HepG2 (cell line): Measurements from ENCODE around the gene RHBDF2. TPM values are rescaled to one million over a fixed set of nuclear protein-coding genes. Genes with fewer than 3 reads are reported as not detected.
"Not testable (repeated sequence)": the region's sequence is repeated elsewhere in the genome, so short reads cannot be mapped to it uniquely, and the experiment has no call there.

Source experiments
- ATAC-seq: fragments of 200-7000 bp; cut with Tn5 transposase; 3 replicates; pipeline ENCODE4 v1.9.1; 2020; ENCODE audit warnings: mild to moderate bottlenecking, moderate library complexity
- BruUV-seq: library from RNA; stranded (reverse); fragments of 400-500 nt; replicated peaks from 2 replicates; lab custom pipeline; 2021; lab: Mats Ljungman, UMichigan
- CTCF ChIA-PET: fragments of 300-600 bp; formaldehyde crosslinking; extraction: SDS; loops from one replicate; lab custom pipeline; 2021; ENCODE audit warnings: low total read pairs, inconsistent platforms, low intra/inter-chr PET ratio; lab: Yijun Ruan, JAX
- POLR2A ChIA-PET: fragments of 350-600 bp; sonication (Branson Sonifier 250); formaldehyde crosslinking; loops from one replicate; lab custom pipeline; 2020; ENCODE audit warnings: antibody characterized with exemption, inconsistent platforms; lab: Yijun Ruan, JAX
- DNase-seq: peaks from one replicate; pipeline ENCODE4 v3.0.0-alpha.2; 2015; ENCODE audit warnings: low spot score
- FAIRE-seq: peaks from 3 replicates; lab custom pipeline; 2011; peaks lifted over from hg19 to GRCh38; lab: Jason Lieb, UNC
- H2AFZ ChIP-seq: one replicate; pipeline ENCODE4 v1.6.1; 2011; ENCODE audit warnings: low read length, inconsistent platforms
- H3K27ac ChIP-seq: fragments of 300-600 bp; 3 replicates; pipeline ENCODE4 v1.8.0; 2011; ENCODE audit warnings: mixed run types, mild to moderate bottlenecking, mixed read lengths, low read length, inconsistent platforms; ENCODE audit not compliant: insufficient read depth; ENCODE audit errors: extremely low read length
- H3K27me3 ChIP-seq, 2 experiments: fragments of 200-600 bp in 1 of 2; 2 replicates in 1 of 2; 3 replicates in 1 of 2; pipeline versions ENCODE4 v1.6.0 to v1.8.0; 2011; ENCODE audit warnings: low read length in 2 of 2, mild to moderate bottlenecking in 2 of 2, moderate library complexity in 2 of 2, inconsistent platforms in 1 of 2; ENCODE audit not compliant: insufficient read depth in 2 of 2, control insufficient read depth in 1 of 2
- H3K36me3 ChIP-seq, 2 experiments: fragments of 200-600 bp in 1 of 2; replicated peaks in 1 of 2; 2 replicates in 1 of 2; 3 replicates in 1 of 2; pipeline versions ENCODE4 v1.5.1 to v1.8.0; 2011; ENCODE audit warnings: low read length in 2 of 2, inconsistent platforms in 1 of 2; ENCODE audit not compliant: insufficient read depth in 2 of 2, control insufficient read depth in 1 of 2
- H3K4me1 ChIP-seq: 2 replicates; pipeline ENCODE4 v1.5.1; 2012; ENCODE audit warnings: low read length, inconsistent platforms; ENCODE audit not compliant: insufficient read depth
- H3K4me2 ChIP-seq: 2 replicates; pipeline ENCODE4 v1.6.0; 2011; ENCODE audit warnings: low read depth, low read length, inconsistent platforms
- H3K4me3 ChIP-seq, 3 experiments: fragments of 200-600 bp in 1 of 3; sonication (generic), shearing (Covaris generic) in 1 of 3; replicated peaks in 1 of 3; 2 replicates each; pipeline ENCODE4 v1.5.1; 2011 to 2016; ENCODE audit warnings: low read length in 3 of 3, inconsistent platforms in 2 of 3, low read depth in 2 of 3, mild to moderate bottlenecking in 2 of 3, control low read depth in 1 of 3, mixed read lengths in 1 of 3; ENCODE audit not compliant: insufficient read depth in 1 of 3
- H3K79me2 ChIP-seq: one replicate; pipeline ENCODE4 v1.6.1; 2011; ENCODE audit warnings: low read length, inconsistent platforms; ENCODE audit not compliant: insufficient read depth
- H3K9ac ChIP-seq: 2 replicates; pipeline ENCODE4 v1.6.0; 2011; ENCODE audit warnings: mild to moderate bottlenecking, low read depth, low read length, inconsistent platforms; ENCODE audit not compliant: insufficient read depth
- H3K9me3 ChIP-seq: 2 replicates; pipeline ENCODE4 v1.5.1; 2012; ENCODE audit warnings: mild to moderate bottlenecking, low read length
- H4K20me1 ChIP-seq: 2 replicates; pipeline ENCODE4 v1.6.0; 2011; ENCODE audit warnings: inconsistent platforms, mild to moderate bottlenecking, low read length, moderate library complexity; ENCODE audit not compliant: insufficient read depth
- MAZ ChIP-seq, 2 experiments: sonication (generic) in 1 of 2; formaldehyde crosslinking in 1 of 2; IDR thresholded peaks; 2 replicates each; pipeline versions ENCODE4 v1.5.0 to v1.6.1; 2012 to 2020; ENCODE audit warnings: low read depth in 2 of 2, mild to moderate bottlenecking in 2 of 2, borderline replicate concordance in 1 of 2, improper control_type of control experiment in 1 of 2, low read length in 1 of 2, missing genetic modification reagents in 1 of 2, moderate library complexity in 1 of 2
- SOX13 ChIP-seq, 3 experiments: fragments of 450-650 bp in 1 of 3; sonication (generic) in 1 of 3; formaldehyde crosslinking in 1 of 3; IDR thresholded peaks in 2 of 3; conservative IDR thresholded peaks in 1 of 3; 2 replicates each; pipeline versions ENCODE4 v1.5.0 to v1.6.1; 2016 to 2020; ENCODE audit warnings: antibody characterized with exemption in 1 of 3, mild to moderate bottlenecking in 1 of 3, missing compliant biosample characterization in 1 of 3, missing genetic modification reagents in 1 of 3, moderate library complexity in 1 of 3
- USF2 ChIP-seq, 2 experiments: sonication (generic) in 1 of 2; formaldehyde crosslinking in 1 of 2; IDR thresholded peaks; 2 replicates each; pipeline versions ENCODE4 v1.5.1 to v1.6.1; 2011 to 2020; ENCODE audit warnings: borderline replicate concordance in 1 of 2, low read depth in 1 of 2, low read length in 1 of 2, mild to moderate bottlenecking in 1 of 2, missing genetic modification reagents in 1 of 2, moderate library complexity in 1 of 2
- ZNF704 ChIP-seq: sonication (generic); formaldehyde crosslinking; IDR thresholded peaks from 2 replicates; pipeline ENCODE4 v1.8.1; 2023; ENCODE audit warnings: mild to moderate bottlenecking, inconsistent platforms, moderate library complexity, missing genetic modification reagents, borderline replicate concordance
- WGBS: methylation state at CpG from one replicate; pipeline ENCODE4 v1.1.6; 2017; ENCODE audit warnings: low lambda C conversion rate; 5-methylcytosine and 5-hydroxymethylcytosine counted together
- in situ Hi-C: cut with HindIII; loops from 2 replicates; pipeline ENCODE4 v1.10.0; 2017; ENCODE audit warnings: low pct_unique_long_range_greater_than_20kb; ENCODE audit not compliant: extremely low pct_ligation_motif_present
- intact Hi-C: fragments of 100-400 bp; cut with micrococcal nuclease; formaldehyde crosslinking; loops from one replicate; pipeline ENCODE4 v1.10.0; 2022; ENCODE audit not compliant: unreplicated experiment
- polyA plus RNA-seq, 8 experiments: library from polyadenylated mRNA; depleted of rRNA in 3 of 8; stranded (reverse) in 7 of 8; unstranded in 1 of 8; fragments of >200 nt; fragmentation: Illumina TruSeq in 4 of 8; extraction: Trizol in 4 of 8; gene quantifications; 2 replicates each; pipeline versions ENCODE4 v1.2.1 to v1.2.3, GENCODE V29; 2011 to 2016; ENCODE audit warnings: low read depth in 4 of 8, missing spikeins in 1 of 8, mixed read lengths in 1 of 8; ENCODE audit not compliant: insufficient read depth in 1 of 8
- total RNA-seq, 5 experiments: library from RNA; depleted of rRNA; stranded (reverse); fragments of >200 nt; fragmentation: Illumina TruSeq; extraction: Trizol; gene quantifications; 2 replicates each; pipeline ENCODE4 v1.2.3, GENCODE V29; 2016; ENCODE audit warnings: low read depth in 1 of 5
- TF ChIP-seq, protein P1 (sequence below), 2 experiments: sonication (generic) in 1 of 2; formaldehyde crosslinking in 1 of 2; IDR thresholded peaks; 2 replicates each; pipeline versions ENCODE4 v1.6.1 to v1.9.0; 2014 to 2022; ENCODE audit warnings: antibody characterized with exemption in 1 of 2, borderline replicate concordance in 1 of 2, inconsistent platforms in 1 of 2, low read depth in 1 of 2, missing genetic modification reagents in 1 of 2

Gene RHBDF2
- total and polyA plus RNA-seq, 2 of the 13 experiments (the other 11 are each of a cell fraction or from before 2014, with no cell fraction given), result 7.8 to 24.2 TPM

- no peak for TF ChIP-seq SOX13 (IDR thresholded peaks at IDR 0.05)
- TF ChIP-seq SOX13 (CRISPR knock-in tag; conservative IDR thresholded peaks at IDR 0.05 in 1 of 2, IDR thresholded peaks at IDR 0.05 in 1 of 2), result no peak
Observed at GRCh38 chr17:76534831-76535732, 33.9 kb upstream of the RHBDF2 start (continued).

DNA sequence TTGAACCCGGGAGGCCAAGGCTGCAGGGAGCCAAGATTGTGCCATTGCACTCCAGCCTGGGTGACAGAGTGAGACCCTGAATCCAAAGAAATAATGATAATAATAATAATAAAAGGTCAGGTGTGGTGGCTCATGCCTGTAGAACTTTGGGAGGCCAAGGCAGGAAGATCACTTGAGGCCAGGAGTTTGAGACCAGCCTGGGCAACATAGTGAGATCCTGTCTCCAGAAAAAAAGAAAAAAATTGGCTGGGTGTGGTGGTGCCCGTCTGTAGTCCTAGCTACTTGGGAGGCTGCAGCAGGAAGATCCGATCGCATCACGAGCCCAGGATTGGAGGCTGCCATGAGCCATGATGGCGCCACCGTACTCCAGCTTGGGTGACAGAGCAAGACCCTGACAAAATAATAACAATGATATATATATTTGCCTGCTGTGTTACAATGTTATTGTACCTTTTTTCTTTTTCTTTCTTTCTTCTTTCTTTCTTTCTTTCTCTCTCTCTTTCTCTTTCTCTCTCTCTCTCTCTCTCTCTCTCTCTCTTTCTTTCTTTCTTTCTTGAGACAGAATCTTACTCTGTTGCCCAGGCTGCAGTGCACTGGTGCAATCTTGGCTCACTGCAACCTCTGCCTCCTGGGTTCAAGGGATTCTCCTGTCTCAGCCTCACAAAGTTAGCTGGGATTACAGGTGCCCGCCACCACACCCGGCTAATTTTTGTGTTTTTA, 32.6 kb upstream of the RHBDF2 start:
- Histone ChIP-seq H3K27ac (peak overlapping the region; percentile 80), H3K4me2 (peak overlapping the region; percentile 78), H3K4me1 (peaks cover 70% of the 10 kb centered on the region), H3K4me3 (peak overlapping the region in 1 of 3 experiments; percentile 48; a peak in 1 of 6 replicates)
- H3K36me3 ChIP-seq; ATAC-seq; in situ Hi-C loops; H3K9me3 ChIP-seq; H3K9ac ChIP-seq; H3K27me3 ChIP-seq; FAIRE-seq; DNase-seq; H2AFZ ChIP-seq; H4K20me1 ChIP-seq; BruUV-seq; H3K79me2 ChIP-seq; TF ChIP-seq MAZ (IDR thresholded peaks at IDR 0.05; ENCODE audit: borderline replicate concordance, low read depth, low read length); USF2 (IDR thresholded peaks at IDR 0.05; ENCODE audit: low read depth, low read length): not testable (repeated sequence)
- CTCF ChIA-PET, result interaction anchor here (1.0 to 2.0 kb wide), 2 partner anchors 9 to 13 kb away, joined by 3 to 8 read pairs; no protein-coding TSS in a partner anchor
- intact Hi-C loops, result loop anchor here (1.0 kb wide), 1 partner anchor 9 kb away; no protein-coding TSS in a partner anchor
- POLR2A ChIA-PET, result interaction anchor here (0.7 to 5.0 kb wide), 27 partner anchors 8 to 275 kb away, joined by 3 to 44 read pairs (median 6); partner anchors contain the start of gene PRPSAP1
- WGBS, result 89% methylated on average over 9 of the region's 9 CpGs
- TF ChIP-seq MAZ (CRISPR knock-in tag; IDR thresholded peaks at IDR 0.05; ENCODE audit: low read depth) (0 out of 2 replicates have a peak, but pooled peaks have one; percentile 33), ZNF704 (CRISPR knock-in tag) (0 out of 2 replicates have a peak, but pooled peaks have one; percentile 3), USF2 (CRISPR knock-in tag; IDR thresholded peaks at IDR 0.05; ENCODE audit: borderline replicate concordance) (0 out of 2 replicates have a peak, but pooled peaks have one; percentile 6)
- TF ChIP-seq, protein P1, sequence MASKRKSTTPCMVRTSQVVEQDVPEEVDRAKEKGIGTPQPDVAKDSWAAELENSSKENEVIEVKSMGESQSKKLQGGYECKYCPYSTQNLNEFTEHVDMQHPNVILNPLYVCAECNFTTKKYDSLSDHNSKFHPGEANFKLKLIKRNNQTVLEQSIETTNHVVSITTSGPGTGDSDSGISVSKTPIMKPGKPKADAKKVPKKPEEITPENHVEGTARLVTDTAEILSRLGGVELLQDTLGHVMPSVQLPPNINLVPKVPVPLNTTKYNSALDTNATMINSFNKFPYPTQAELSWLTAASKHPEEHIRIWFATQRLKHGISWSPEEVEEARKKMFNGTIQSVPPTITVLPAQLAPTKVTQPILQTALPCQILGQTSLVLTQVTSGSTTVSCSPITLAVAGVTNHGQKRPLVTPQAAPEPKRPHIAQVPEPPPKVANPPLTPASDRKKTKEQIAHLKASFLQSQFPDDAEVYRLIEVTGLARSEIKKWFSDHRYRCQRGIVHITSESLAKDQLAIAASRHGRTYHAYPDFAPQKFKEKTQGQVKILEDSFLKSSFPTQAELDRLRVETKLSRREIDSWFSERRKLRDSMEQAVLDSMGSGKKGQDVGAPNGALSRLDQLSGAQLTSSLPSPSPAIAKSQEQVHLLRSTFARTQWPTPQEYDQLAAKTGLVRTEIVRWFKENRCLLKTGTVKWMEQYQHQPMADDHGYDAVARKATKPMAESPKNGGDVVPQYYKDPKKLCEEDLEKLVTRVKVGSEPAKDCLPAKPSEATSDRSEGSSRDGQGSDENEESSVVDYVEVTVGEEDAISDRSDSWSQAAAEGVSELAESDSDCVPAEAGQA (IDR thresholded peaks at IDR 0.05; ENCODE audit: low read depth), result not testable (repeated sequence)
- TF ChIP-seq, protein P1 (CRISPR knock-in tag; IDR thresholded peaks at IDR 0.05; ENCODE audit: borderline replicate concordance), result 0 out of 2 replicates have a peak, but pooled peaks have one; percentile 8
